Transverse colon (tissue), 4 donors: ENCODE measurements around the gene ABCA8. TPM values are rescaled to one million over a fixed set of nuclear protein-coding genes. Genes with fewer than 3 reads are reported as not detected.
"Not testable (repeated sequence)": the region's sequence is repeated elsewhere in the genome, so short reads cannot be mapped to it uniquely, and the experiment has no call there.

ENCODE experiments used
- DNase-seq: peaks from one replicate; pipeline ENCODE4 v3.0.0-alpha.2; 2019
- H3K27ac ChIP-seq, 4 donors: fragments of 200-600 bp; sonication (generic); 2 replicates each; pipeline ENCODE4 v1.5.1; 2016 to 2018; ENCODE audit warnings: inconsistent platforms in 4 of 4
- H3K27me3 ChIP-seq: fragments of 200-600 bp; sonication (generic); 2 replicates; pipeline ENCODE4 v1.5.1; 2017; ENCODE audit warnings: inconsistent platforms
- H3K36me3 ChIP-seq, 4 donors: fragments of 200-600 bp; sonication (generic); 2 replicates each; pipeline ENCODE4 v1.5.1; 2017 to 2019; ENCODE audit warnings: inconsistent platforms in 4 of 4
- H3K4me1 ChIP-seq, 4 donors: fragments of 200-600 bp; sonication (generic); 2 replicates each; pipeline ENCODE4 v1.5.1; 2017 to 2020; ENCODE audit warnings: inconsistent platforms in 4 of 4
- H3K4me3 ChIP-seq, 4 donors: fragments of 200-600 bp; sonication (generic); 1 replicate in 1 of 4; 2 replicates in 3 of 4; pipeline versions ENCODE4 v1.5.1 to v1.6.1; 2017 to 2019; ENCODE audit warnings: inconsistent platforms in 4 of 4
- H3K9me3 ChIP-seq, 2 donors: fragments of 200-600 bp; sonication (generic); 2 replicates each; pipeline ENCODE4 v1.5.1; 2017 to 2019; ENCODE audit warnings: inconsistent platforms in 2 of 2
- EP300 ChIP-seq: sonication (generic); formaldehyde crosslinking; IDR thresholded peaks from one replicate; pipeline ENCODE4 v1.6.1; 2017; ENCODE audit warnings: antibody characterized with exemption, low read depth
- POLR2A ChIP-seq: fragments of 450-650 bp; IDR thresholded peaks from one replicate; pipeline ENCODE4 v1.6.1; 2016; ENCODE audit warnings: antibody characterized with exemption, mild to moderate bottlenecking, moderate library complexity
- POLR2AphosphoS5 ChIP-seq, 3 donors: sonication (generic); formaldehyde crosslinking; IDR thresholded peaks; one replicate each; pipeline ENCODE4 v1.6.1; 2016; ENCODE audit warnings: antibody characterized with exemption in 3 of 3
- WGBS, 2 donors: methylation state at CpG; one replicate each; pipeline ENCODE4 v1.1.5; 2018; ENCODE audit warnings: low coverage in 1 of 2; 5-methylcytosine and 5-hydroxymethylcytosine counted together
- in situ Hi-C, 4 donors: fragments of 200-750 bp; cut with MboI; loops; one replicate each; pipeline versions ENCODE4 v1.15.0 to v1.15.1; 2017; ENCODE audit warnings: low sequenced_read_pairs in 3 of 4, low pct_ligation_motif_present in 1 of 4, low pct_unique_long_range_greater_than_20kb in 1 of 4
- intact Hi-C: fragments of 100-400 bp; cut with DNase I; formaldehyde crosslinking; loops from one replicate; pipeline ENCODE4 v1.15.1; 2023; ENCODE audit warnings: low total_unique reads
- total RNA-seq, 4 donors: library from RNA; depleted of rRNA; stranded (reverse); fragments of >200 nt; gene quantifications; one replicate each; pipeline ENCODE4 v1.1.0, GENCODE V29; 2016
- TF ChIP-seq, protein P1 (sequence below), 5 experiments: fragments of 200-600 bp in 3 of 5; fragments of 450-650 bp in 2 of 5; sonication (generic) in 3 of 5; IDR thresholded peaks; 1 replicate in 2 of 5; 2 replicates in 3 of 5; pipeline ENCODE4 v1.5.1; 2016 to 2017; ENCODE audit warnings: antibody characterized with exemption in 5 of 5, inconsistent platforms in 3 of 5, mild to moderate bottlenecking in 2 of 5, moderate library complexity in 1 of 5

The ABCA8 gene
- total RNA-seq, 4 donors from 2014 or later, result 14.7 to 42.6 (median 26.3) TPM

DNA sequence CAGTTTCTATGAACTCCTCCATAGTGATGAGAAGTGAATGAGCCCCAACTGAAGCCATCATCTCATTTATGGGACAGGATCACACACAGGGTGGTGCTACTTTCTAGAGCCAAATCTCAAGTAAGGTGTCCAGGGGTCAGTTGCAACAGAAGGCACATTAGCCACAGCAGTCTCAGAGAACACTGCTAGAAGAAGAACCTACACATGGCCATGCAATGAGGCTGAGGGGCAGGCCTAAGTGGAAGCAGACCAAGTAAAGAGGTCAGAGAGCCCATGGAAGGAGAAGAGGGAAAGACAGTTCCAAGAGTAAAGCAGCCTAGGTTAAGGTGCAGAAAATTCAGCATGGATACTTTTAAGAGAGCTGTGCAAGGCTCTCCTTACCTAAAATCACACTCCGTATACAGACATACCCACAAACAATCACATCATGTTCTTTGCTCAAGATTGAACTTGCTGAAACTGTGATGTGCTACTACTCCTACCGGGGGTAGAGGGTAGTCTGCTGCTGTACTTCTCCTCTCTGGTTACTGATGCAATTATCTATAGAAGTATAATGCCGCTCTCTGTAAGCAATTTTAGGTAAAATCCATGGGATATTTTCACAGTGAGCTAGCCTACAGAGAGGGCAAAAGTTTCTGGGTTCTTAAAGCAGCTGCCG, 1.7 kb downstream of the ABCA8 start:
- 72 to 85% methylated on average over 2 to 4 of the region's 4 CpGs for WGBS, 2 donors
- no peak for TF ChIP-seq POLR2AphosphoS5 (IDR thresholded peaks at IDR 0.05)
- TF ChIP-seq POLR2A, result no peak
- TF ChIP-seq EP300, result no peak
- TF ChIP-seq, protein P1, sequence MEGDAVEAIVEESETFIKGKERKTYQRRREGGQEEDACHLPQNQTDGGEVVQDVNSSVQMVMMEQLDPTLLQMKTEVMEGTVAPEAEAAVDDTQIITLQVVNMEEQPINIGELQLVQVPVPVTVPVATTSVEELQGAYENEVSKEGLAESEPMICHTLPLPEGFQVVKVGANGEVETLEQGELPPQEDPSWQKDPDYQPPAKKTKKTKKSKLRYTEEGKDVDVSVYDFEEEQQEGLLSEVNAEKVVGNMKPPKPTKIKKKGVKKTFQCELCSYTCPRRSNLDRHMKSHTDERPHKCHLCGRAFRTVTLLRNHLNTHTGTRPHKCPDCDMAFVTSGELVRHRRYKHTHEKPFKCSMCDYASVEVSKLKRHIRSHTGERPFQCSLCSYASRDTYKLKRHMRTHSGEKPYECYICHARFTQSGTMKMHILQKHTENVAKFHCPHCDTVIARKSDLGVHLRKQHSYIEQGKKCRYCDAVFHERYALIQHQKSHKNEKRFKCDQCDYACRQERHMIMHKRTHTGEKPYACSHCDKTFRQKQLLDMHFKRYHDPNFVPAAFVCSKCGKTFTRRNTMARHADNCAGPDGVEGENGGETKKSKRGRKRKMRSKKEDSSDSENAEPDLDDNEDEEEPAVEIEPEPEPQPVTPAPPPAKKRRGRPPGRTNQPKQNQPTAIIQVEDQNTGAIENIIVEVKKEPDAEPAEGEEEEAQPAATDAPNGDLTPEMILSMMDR (IDR thresholded peaks at IDR 0.05), result no peak
- Histone ChIP-seq H3K36me3 (no peaks in the 10 kb centered on the region), H3K27ac (peak overlapping the region in 2 of 4 donors; percentile 13 to 26), H3K27me3 (no peaks in the 10 kb centered on the region), H3K9me3 (no peaks in the 10 kb centered on the region), H3K4me1 (no peaks in the 10 kb centered on the region), H3K4me3 (peak overlapping the region in 1 of 4 donors; percentile 27)
- intact Hi-C loops (loop anchor here (1.0 kb wide), 1 partner anchor 21 kb away; no protein-coding TSS in a partner anchor), in situ Hi-C loops (no loop called here)
- no peak for DNase-seq

DNA sequence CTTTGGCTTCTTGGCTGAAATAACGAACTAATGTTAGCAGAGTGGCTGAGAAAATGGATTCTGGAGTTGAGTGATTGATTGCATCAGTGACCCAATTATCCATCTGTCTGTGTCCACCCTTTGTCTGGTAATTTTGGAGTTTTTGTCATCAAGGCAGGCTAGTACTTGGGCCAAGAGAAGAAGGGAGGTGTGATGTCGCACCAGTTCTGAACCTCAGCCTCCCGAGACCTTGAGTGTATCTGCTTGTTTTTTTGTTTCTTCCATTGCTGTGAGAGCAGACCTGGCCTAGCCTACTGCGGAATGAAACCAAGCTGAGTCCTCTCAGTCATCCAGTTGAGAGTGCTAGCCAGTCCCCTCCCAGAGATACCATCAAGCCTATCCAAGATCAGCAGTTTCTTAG, 4.5 kb downstream of the ABCA8 start:
- DNase-seq, result no peak
- 78% methylated on average over 4 of the region's 4 CpGs; no CpG with 5 or more reads in 1 of the 2 donors for WGBS, 2 donors
- H3K4me1 ChIP-seq, result no peaks in the 10 kb centered on the region
- in situ Hi-C loops (no loop called here), intact Hi-C loops (no loop called here)
- TF ChIP-seq POLR2A (no peak), EP300 (no peak), POLR2AphosphoS5 (IDR thresholded peaks at IDR 0.05) (no peak)
- TF ChIP-seq, protein P1 (IDR thresholded peaks at IDR 0.05), result no peak
- H3K27me3 ChIP-seq, result no peaks in the 10 kb centered on the region
- H3K27ac ChIP-seq, result no peak overlapping the region
- H3K36me3 ChIP-seq, result no peaks in the 10 kb centered on the region
- no peak overlapping the region for H3K4me3 ChIP-seq
- H3K9me3 ChIP-seq, result no peaks in the 10 kb centered on the region

DNA sequence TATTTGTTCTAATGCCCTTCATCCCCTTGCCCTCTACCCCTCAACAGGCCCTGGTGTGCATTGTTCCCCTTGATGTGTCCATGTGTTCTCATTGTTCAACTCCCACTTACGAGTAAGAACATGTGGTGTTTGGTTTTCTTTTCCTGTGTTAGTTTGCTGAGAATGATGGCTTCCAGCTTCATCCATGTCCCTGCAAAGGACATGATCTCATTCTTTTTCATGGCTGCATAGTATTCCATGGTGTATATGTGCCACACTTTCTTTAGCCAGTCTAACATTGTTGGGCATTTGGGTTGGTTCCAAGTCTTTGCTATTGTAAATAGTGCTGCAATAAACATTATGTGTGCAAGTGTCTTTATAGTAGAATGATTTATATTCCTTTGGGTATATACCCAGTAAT, 7.3 kb downstream of the ABCA8 start:
- intact Hi-C loops, in situ Hi-C loops, H3K27me3 ChIP-seq, H3K9me3 ChIP-seq, H3K27ac ChIP-seq, H3K4me3 ChIP-seq, H3K36me3 ChIP-seq, H3K4me1 ChIP-seq, DNase-seq: not testable (repeated sequence)
- 71 to 88% methylated on average over 1 of the region's 1 CpG for WGBS, 2 donors

DNA sequence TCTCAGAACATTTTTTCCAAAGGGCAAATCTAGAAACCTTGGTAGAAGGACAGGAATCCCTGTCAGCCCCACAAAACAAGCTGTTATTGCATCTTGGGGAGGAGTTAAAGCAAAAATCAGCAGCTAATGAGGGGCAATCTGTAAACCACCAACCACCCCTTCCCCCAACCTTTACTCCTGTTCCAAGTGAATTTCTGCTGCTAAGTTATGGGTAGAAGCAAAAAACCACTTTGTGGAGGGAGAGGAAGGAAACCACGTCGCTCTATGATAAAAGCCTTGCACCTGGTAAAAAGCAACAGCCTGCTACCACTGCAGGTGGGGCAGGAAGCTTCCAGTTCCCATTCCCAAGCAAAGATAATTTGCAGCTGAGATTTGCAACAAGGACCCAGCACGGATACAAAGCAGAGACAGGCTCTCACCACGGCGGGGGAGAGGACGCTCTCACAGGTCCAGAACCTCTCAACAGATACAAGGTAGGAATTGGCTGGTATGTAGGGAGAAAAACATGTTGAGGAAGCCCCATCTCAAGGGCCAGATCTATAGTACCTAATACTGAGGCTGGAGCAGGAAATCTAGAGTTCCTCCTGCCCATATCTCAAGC, 10.7 kb downstream of the ABCA8 start:
- TF ChIP-seq, protein P1 (IDR thresholded peaks at IDR 0.05), result no peak
- intact Hi-C loops (no loop called here), in situ Hi-C loops (no loop called here)
- Histone ChIP-seq H3K4me1 (no peaks in the 10 kb centered on the region), H3K9me3 (no peaks in the 10 kb centered on the region), H3K27ac (no peak overlapping the region), H3K4me3 (no peak overlapping the region), H3K27me3 (no peaks in the 10 kb centered on the region), H3K36me3 (no peaks in the 10 kb centered on the region)
- WGBS, 2 donors, result 74 to 75% methylated on average over 6 of the region's 6 CpGs
- no peak for DNase-seq

DNA sequence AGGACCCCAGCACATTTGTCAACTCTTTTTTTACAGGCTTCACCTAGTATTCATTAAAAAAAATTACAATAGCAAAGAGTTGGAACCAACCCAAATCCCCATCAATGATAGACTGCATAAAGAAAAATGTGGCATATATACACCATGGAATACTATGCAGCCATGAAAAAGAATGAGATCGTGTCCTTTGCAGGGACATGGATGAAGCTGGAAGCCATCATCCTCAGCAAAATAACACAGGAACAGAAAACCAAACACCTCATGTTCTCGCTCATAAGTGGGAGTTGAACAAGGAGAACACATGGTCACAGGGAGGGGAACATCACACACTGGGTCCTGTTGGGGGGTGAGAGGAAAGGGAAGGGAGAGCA, 11.4 kb downstream of the ABCA8 start:
- H3K27me3 ChIP-seq, in situ Hi-C loops, intact Hi-C loops, H3K36me3 ChIP-seq, DNase-seq, H3K4me3 ChIP-seq, H3K9me3 ChIP-seq, H3K4me1 ChIP-seq, H3K27ac ChIP-seq: not testable (repeated sequence)
- 92 to 96% methylated on average over 2 of the region's 2 CpGs for WGBS, 2 donors
